ENCODE measurements around the gene VWF. TPM values are rescaled to one million over a fixed set of nuclear protein-coding genes. Genes with fewer than 3 reads are reported as not detected.

The VWF gene
- total RNA-seq, 2 experiments from 2014 or later, result 0.11 to 0.13 TPM

GRCh38 chr12:5997260-5997659, 127.2 kb downstream of the VWF start:
- DNase-seq (no peak), ATAC-seq (no peak)
- no peak for TF ChIP-seq CTCF (IDR thresholded peaks at IDR 0.05)
- Mint-ChIP-seq H3K9me3 (no peaks in the 10 kb centered on the region), H3K36me3 (ENCODE audit: low read depth) (no peaks in the 10 kb centered on the region), H3K4me3 (no peak overlapping the region), H3K4me1 (ENCODE audit: low read depth) (no peaks in the 10 kb centered on the region), H3K27ac (no peak overlapping the region), H3K27me3 (peaks cover 19% of the 10 kb centered on the region)
- ChIA-PET CTCF (interaction anchor here (1.7 to 10.9 kb wide), 2 partner anchors 9 to 43 kb away, joined by 15 to 274 read pairs; no protein-coding TSS in a partner anchor), POLR2A (no interaction called here)
- intact Hi-C loops (cut with micrococcal nuclease), result loop anchor here (10.0 kb wide), 1 partner anchor 288 kb away; no protein-coding TSS in a partner anchor

- ChIA-PET POLR2A (no interaction called here), CTCF (interaction anchor here (1.7 to 10.9 kb wide), 3 partner anchors 8 to 288 kb away, joined by 4 to 274 read pairs (median 15); no protein-coding TSS in a partner anchor)
- Mint-ChIP-seq H3K27me3 (peaks cover 18% of the 10 kb centered on the region), H3K4me3 (no peak overlapping the region), H3K27ac (no peak overlapping the region), H3K4me1 (ENCODE audit: low read depth) (no peaks in the 10 kb centered on the region), H3K9me3 (no peaks in the 10 kb centered on the region), H3K36me3 (ENCODE audit: low read depth) (no peaks in the 10 kb centered on the region)
- intact Hi-C loops (cut with micrococcal nuclease), result loop anchor here (10.0 kb wide), 1 partner anchor 288 kb away; no protein-coding TSS in a partner anchor
- ATAC-seq (no peak), DNase-seq (no peak)
- TF ChIP-seq CTCF (IDR thresholded peaks at IDR 0.05), result no peak
Observed at GRCh38 chr12:5996459-5996858, 128.0 kb downstream of the VWF start.

- Mint-ChIP-seq H3K27ac (no peak overlapping the region), H3K9me3 (no peaks in the 10 kb centered on the region), H3K36me3 (ENCODE audit: low read depth) (no peaks in the 10 kb centered on the region), H3K4me3 (no peak overlapping the region), H3K27me3 (no peaks in the 10 kb centered on the region), H3K4me1 (ENCODE audit: low read depth) (no peaks in the 10 kb centered on the region)
- DNase-seq (no peak), ATAC-seq (no peak)
- POLR2A ChIA-PET, result interaction anchor here (0.8 kb wide), 1 partner anchor 25 kb away, joined by 3 read pairs; no protein-coding TSS in a partner anchor
- intact Hi-C loops (cut with micrococcal nuclease), result loop anchor here (2.0 to 10.0 kb wide), 2 partner anchors 49 to 295 kb away; no protein-coding TSS in a partner anchor
- no peak for TF ChIP-seq CTCF (IDR thresholded peaks at IDR 0.05)
- CTCF ChIA-PET, result interaction anchor here (0.6 to 10.9 kb wide), 20 partner anchors 8 to 297 kb away, joined by 3 to 274 read pairs (median 6); no protein-coding TSS in a partner anchor
Observed at GRCh38 chr12:5989621-5990020, 134.8 kb downstream of the VWF start.

- H3K9me3 Mint-ChIP-seq, result no peaks in the 10 kb centered on the region
- TF ChIP-seq CTCF (IDR thresholded peaks at IDR 0.05), result peak; percentile 97
- H3K4me1 Mint-ChIP-seq (ENCODE audit: low read depth), result no peaks in the 10 kb centered on the region
- peak; percentile 93 for ATAC-seq
- no peaks in the 10 kb centered on the region for H3K36me3 Mint-ChIP-seq (ENCODE audit: low read depth)
- intact Hi-C loops (cut with micrococcal nuclease), result loop anchor here (2.0 kb wide), 1 partner anchor 50 kb away; no protein-coding TSS in a partner anchor
- peak; percentile 83 for DNase-seq
- H3K27me3 Mint-ChIP-seq, result no peaks in the 10 kb centered on the region
- ChIA-PET CTCF (interaction anchor here (0.6 to 10.9 kb wide), 44 partner anchors 9 to 711 kb away, joined by 3 to 274 read pairs (median 4); no protein-coding TSS in a partner anchor), POLR2A (interaction anchor here (0.5 kb wide), 1 partner anchor 29 kb away, joined by 4 read pairs; no protein-coding TSS in a partner anchor)
- no peak overlapping the region for H3K4me3 Mint-ChIP-seq
- H3K27ac Mint-ChIP-seq, result no peak overlapping the region
Observed at GRCh38 chr12:5988659-5989116, 135.8 kb downstream of the VWF start.

- Mint-ChIP-seq H3K4me3 (no peak overlapping the region), H3K4me1 (ENCODE audit: low read depth) (no peaks in the 10 kb centered on the region), H3K27ac (no peak overlapping the region), H3K27me3 (no peaks in the 10 kb centered on the region), H3K9me3 (no peaks in the 10 kb centered on the region), H3K36me3 (ENCODE audit: low read depth) (no peaks in the 10 kb centered on the region)
- no peak for TF ChIP-seq CTCF (IDR thresholded peaks at IDR 0.05)
- DNase-seq (no peak), ATAC-seq (no peak)
- ChIA-PET POLR2A (interaction anchor here (0.5 kb wide), 1 partner anchor 30 kb away, joined by 4 read pairs; no protein-coding TSS in a partner anchor), CTCF (interaction anchor here (0.6 to 10.9 kb wide), 44 partner anchors 9 to 711 kb away, joined by 3 to 274 read pairs (median 4); no protein-coding TSS in a partner anchor)
- intact Hi-C loops (cut with micrococcal nuclease), result loop anchor here (2.0 kb wide), 1 partner anchor 51 kb away; no protein-coding TSS in a partner anchor
Observed at GRCh38 chr12:5988088-5988487, 136.4 kb downstream of the VWF start.
